ENCODE data around the gene MRTFB.

Gene MRTFB

DNA sequence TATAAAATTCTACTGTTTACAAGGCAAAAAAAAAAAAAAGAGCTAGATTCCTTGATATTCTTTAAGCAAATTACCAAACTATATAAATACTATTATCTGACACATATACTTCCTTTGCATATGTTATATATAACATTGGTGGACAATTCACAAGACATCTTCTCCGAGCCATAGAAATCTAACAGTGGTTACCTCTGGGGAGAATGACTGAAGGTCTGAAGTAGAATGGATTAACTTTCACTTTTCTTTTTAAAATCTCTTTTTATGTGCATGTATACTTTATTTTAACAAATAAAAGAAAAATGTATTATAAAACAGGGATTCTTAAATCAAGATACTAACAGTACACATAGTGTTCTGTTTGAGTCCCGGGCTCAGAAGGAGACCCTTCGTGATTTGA is 131.0 kb downstream of the MRTFB start:
- H3K4me2 ChIP-seq (ENCODE audit: insufficient read depth, low read length): no peak overlapping the region
- H3K79me2 ChIP-seq (ENCODE audit: insufficient read depth, low read length): no peaks in the 10 kb centered on the region
- ATAC-seq (ENCODE audit: insufficient read depth, low read depth) (no peak), DNase-seq (no peak)
- H3K9me3 ChIP-seq (ENCODE audit: insufficient read depth, low read length, severe bottlenecking): no peaks in the 10 kb centered on the region
- no peak overlapping the region for H3K9ac ChIP-seq (ENCODE audit: low read depth, low read length)
- H2AFZ ChIP-seq (ENCODE audit: low read depth, low read length): no peak overlapping the region
- no peaks in the 10 kb centered on the region for H4K20me1 ChIP-seq (ENCODE audit: insufficient read depth, low read length)
- no peak for TF ChIP-seq EZH2 (IDR thresholded peaks at IDR 0.05; ENCODE audit: borderline replicate concordance, low read depth, low read length, severe bottlenecking)
- TF ChIP-seq, protein P1, sequence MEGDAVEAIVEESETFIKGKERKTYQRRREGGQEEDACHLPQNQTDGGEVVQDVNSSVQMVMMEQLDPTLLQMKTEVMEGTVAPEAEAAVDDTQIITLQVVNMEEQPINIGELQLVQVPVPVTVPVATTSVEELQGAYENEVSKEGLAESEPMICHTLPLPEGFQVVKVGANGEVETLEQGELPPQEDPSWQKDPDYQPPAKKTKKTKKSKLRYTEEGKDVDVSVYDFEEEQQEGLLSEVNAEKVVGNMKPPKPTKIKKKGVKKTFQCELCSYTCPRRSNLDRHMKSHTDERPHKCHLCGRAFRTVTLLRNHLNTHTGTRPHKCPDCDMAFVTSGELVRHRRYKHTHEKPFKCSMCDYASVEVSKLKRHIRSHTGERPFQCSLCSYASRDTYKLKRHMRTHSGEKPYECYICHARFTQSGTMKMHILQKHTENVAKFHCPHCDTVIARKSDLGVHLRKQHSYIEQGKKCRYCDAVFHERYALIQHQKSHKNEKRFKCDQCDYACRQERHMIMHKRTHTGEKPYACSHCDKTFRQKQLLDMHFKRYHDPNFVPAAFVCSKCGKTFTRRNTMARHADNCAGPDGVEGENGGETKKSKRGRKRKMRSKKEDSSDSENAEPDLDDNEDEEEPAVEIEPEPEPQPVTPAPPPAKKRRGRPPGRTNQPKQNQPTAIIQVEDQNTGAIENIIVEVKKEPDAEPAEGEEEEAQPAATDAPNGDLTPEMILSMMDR (IDR thresholded peaks at IDR 0.05; ENCODE audit: borderline replicate concordance, extremely low read depth, low read length, poor library complexity, severe bottlenecking): no peak
- no peak overlapping the region for H3K27ac ChIP-seq (ENCODE audit: low read length)
- H3K4me3 ChIP-seq (ENCODE audit: low read depth in 1 of 2, low read length in 2 of 2): no peak overlapping the region
- peaks cover 2% of the 10 kb centered on the region for H3K4me1 ChIP-seq (ENCODE audit: insufficient read depth, low read length)
- no peaks in the 10 kb centered on the region for H3K36me3 ChIP-seq (ENCODE audit: insufficient read depth, low read length)
- H3K27me3 ChIP-seq (ENCODE audit: insufficient read depth, low read length, poor library complexity): no peaks in the 10 kb centered on the region

DNA sequence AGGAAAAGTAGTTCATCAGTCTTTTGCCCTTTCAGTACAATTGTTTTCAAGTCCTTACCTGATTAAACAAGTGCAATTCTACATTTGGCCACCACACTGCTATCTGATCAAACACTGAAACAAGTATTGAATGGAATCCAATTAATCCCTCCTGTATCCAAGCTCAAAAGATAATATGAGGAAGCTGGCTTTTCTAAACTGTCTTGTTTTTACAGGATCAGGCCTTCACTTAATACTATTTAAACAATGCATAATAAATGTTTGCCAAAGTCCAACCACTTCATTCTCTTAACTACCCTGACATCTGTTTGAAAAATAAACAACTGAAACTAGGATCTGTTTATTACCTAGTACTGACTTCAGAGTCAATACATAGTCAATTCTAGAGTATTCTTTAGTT is 131.6 kb downstream of the MRTFB start:
- DNase-seq (no peak), ATAC-seq (ENCODE audit: insufficient read depth, low read depth) (no peak)
- Histone ChIP-seq H3K9me3 (ENCODE audit: insufficient read depth, low read length, severe bottlenecking) (no peaks in the 10 kb centered on the region), H3K79me2 (ENCODE audit: insufficient read depth, low read length) (no peaks in the 10 kb centered on the region), H3K27ac (ENCODE audit: low read length) (no peak overlapping the region), H3K4me2 (ENCODE audit: insufficient read depth, low read length) (no peak overlapping the region), H4K20me1 (ENCODE audit: insufficient read depth, low read length) (no peaks in the 10 kb centered on the region), H3K36me3 (ENCODE audit: insufficient read depth, low read length) (no peaks in the 10 kb centered on the region), H3K27me3 (ENCODE audit: insufficient read depth, low read length, poor library complexity) (no peaks in the 10 kb centered on the region), H3K9ac (ENCODE audit: low read depth, low read length) (no peak overlapping the region), H3K4me3 (ENCODE audit: low read depth in 1 of 2, low read length in 2 of 2) (no peak overlapping the region), H2AFZ (ENCODE audit: low read depth, low read length) (no peak overlapping the region), H3K4me1 (ENCODE audit: insufficient read depth, low read length) (no peaks in the 10 kb centered on the region)
- TF ChIP-seq, protein P1 (IDR thresholded peaks at IDR 0.05; ENCODE audit: borderline replicate concordance, extremely low read depth, low read length, poor library complexity, severe bottlenecking): peak; percentile 38
- TF ChIP-seq EZH2 (IDR thresholded peaks at IDR 0.05; ENCODE audit: borderline replicate concordance, low read depth, low read length, severe bottlenecking): no peak

DNA sequence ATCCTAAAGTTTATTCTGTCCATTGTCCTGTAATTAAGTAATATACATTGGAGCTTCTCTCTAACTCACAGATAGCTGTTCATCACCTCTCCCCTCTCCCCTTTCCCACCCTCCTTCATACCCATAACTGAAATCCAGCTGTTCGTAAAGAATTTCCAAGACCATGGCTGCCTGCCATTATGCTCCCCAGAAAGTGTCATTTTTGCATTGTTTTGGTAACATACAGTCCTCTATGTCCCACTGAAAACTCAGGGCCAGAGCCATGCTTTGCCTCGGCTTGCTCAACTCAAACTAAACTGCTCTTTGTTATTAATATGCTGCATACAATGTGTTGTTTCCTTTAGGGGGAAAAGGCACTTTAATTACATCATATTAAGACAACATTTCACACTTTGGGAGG is 132.0 kb downstream of the MRTFB start:
- TF ChIP-seq, protein P1 (IDR thresholded peaks at IDR 0.05; ENCODE audit: borderline replicate concordance, extremely low read depth, low read length, poor library complexity, severe bottlenecking): no peak
- TF ChIP-seq EZH2 (IDR thresholded peaks at IDR 0.05; ENCODE audit: borderline replicate concordance, low read depth, low read length, severe bottlenecking): no peak
- Histone ChIP-seq H3K4me3 (ENCODE audit: low read depth in 1 of 2, low read length in 2 of 2) (no peak overlapping the region), H3K27ac (ENCODE audit: low read length) (no peak overlapping the region), H3K27me3 (ENCODE audit: insufficient read depth, low read length, poor library complexity) (no peaks in the 10 kb centered on the region), H2AFZ (ENCODE audit: low read depth, low read length) (no peak overlapping the region), H4K20me1 (ENCODE audit: insufficient read depth, low read length) (no peaks in the 10 kb centered on the region), H3K9me3 (ENCODE audit: insufficient read depth, low read length, severe bottlenecking) (no peaks in the 10 kb centered on the region), H3K9ac (ENCODE audit: low read depth, low read length) (no peak overlapping the region), H3K36me3 (ENCODE audit: insufficient read depth, low read length) (no peaks in the 10 kb centered on the region), H3K4me2 (ENCODE audit: insufficient read depth, low read length) (no peak overlapping the region), H3K4me1 (ENCODE audit: insufficient read depth, low read length) (no peaks in the 10 kb centered on the region), H3K79me2 (ENCODE audit: insufficient read depth, low read length) (no peaks in the 10 kb centered on the region)
- ATAC-seq (ENCODE audit: insufficient read depth, low read depth): no peak
- no peak for DNase-seq

DNA sequence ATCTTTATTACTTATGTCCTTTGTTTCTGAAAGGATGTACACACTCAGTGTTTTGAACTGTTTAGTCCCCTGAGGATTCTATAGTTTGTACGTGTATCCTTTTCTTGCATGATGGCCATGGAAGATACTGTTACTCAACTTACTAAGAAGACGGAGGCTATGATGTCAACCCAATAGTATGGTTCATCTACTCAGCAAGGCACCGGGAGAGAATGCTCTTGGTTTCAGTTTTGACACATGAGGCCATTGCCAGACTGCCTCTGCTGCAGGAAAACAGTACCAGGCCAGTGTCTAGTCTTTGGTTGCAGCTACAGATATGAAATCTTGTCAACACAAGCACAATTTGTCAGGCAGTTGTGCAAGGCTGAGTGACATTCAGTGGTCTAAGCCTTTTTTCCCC is 134.5 kb downstream of the MRTFB start:
- H3K27ac ChIP-seq (ENCODE audit: low read length): no peak overlapping the region
- H3K4me1 ChIP-seq (ENCODE audit: insufficient read depth, low read length): no peaks in the 10 kb centered on the region
- ATAC-seq (ENCODE audit: insufficient read depth, low read depth) (no peak), DNase-seq (no peak)
- no peak overlapping the region for H2AFZ ChIP-seq (ENCODE audit: low read depth, low read length)
- H3K36me3 ChIP-seq (ENCODE audit: insufficient read depth, low read length): 0 out of 2 replicates have a peak, but pooled peaks cover 2% of the 10 kb centered on the region
- H3K27me3 ChIP-seq (ENCODE audit: insufficient read depth, low read length, poor library complexity): no peaks in the 10 kb centered on the region
- no peak overlapping the region for H3K9ac ChIP-seq (ENCODE audit: low read depth, low read length)
- H3K79me2 ChIP-seq (ENCODE audit: insufficient read depth, low read length): no peaks in the 10 kb centered on the region
- TF ChIP-seq EZH2 (IDR thresholded peaks at IDR 0.05; ENCODE audit: borderline replicate concordance, low read depth, low read length, severe bottlenecking): no peak
- TF ChIP-seq, protein P1 (IDR thresholded peaks at IDR 0.05; ENCODE audit: borderline replicate concordance, extremely low read depth, low read length, poor library complexity, severe bottlenecking): no peak
- no peaks in the 10 kb centered on the region for H4K20me1 ChIP-seq (ENCODE audit: insufficient read depth, low read length)
- no peaks in the 10 kb centered on the region for H3K9me3 ChIP-seq (ENCODE audit: insufficient read depth, low read length, severe bottlenecking)
- H3K4me3 ChIP-seq (ENCODE audit: low read depth in 1 of 2, low read length in 2 of 2): no peak overlapping the region
- H3K4me2 ChIP-seq (ENCODE audit: insufficient read depth, low read length): no peak overlapping the region
